Measurements from ENCODE around the gene ABHD1.
A peak's percentile ranks its signal among the peaks of the same experiment; 100 is the strongest.
"Not testable (repeated sequence)": the region's sequence is repeated elsewhere in the genome, so short reads cannot be mapped to it uniquely, and the experiment has no call there.

The ABHD1 gene

DNA sequence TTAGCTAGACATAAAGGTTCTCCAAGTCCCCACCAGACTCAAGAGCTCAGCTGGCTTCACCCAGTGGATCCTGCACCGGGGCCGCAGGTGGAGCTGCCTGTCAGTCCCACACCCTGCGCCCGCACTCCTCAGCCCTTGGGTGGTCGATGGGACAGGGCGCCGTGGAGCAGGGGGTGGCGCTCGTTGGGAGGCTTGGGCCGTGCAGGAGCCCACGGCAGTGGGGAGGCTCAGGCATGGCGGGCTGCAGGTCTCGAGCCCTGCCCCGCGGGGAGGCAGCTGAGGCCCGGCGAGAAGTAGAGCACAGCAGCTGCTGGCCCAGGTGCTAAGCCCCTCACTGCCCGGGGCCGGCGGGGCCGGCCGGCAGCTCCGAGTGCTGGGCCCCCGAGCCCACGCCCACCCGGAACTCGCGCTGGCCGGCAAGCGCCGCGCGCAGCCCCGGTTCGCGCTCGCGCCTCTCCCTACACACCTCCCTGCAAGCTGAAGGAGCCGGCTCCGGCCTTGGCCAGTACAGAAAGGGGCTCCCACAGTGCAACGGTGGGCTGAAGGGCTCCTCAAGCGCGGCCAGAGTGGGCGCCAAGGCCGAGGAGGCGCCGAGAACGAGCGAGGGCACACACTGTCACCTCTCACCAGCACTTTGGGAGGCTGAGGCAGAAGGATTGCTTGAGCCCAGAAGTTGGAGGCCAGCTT, 12.1 kb upstream of the ABHD1 start:
- not testable (repeated sequence) for DNase-seq

DNA sequence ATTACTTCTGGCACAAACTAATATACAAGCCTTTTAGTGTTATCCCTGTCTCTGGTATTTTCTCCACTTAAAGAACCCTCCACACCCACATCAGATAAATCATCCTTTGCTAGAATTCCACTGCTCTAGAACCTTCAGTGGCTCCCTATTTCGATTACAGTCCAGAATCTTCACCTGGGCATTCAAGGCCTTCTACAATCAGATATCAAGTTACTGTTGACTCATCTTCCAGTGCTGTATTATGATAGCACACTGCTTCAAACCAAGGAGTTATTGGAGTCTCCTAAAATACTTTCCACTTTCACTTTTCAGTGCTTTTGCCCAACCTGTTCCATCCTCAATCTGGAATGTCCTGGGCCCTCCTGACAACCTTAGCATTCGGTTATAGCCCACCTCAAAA, 8.1 kb upstream of the ABHD1 start:
- no peak for DNase-seq

DNA sequence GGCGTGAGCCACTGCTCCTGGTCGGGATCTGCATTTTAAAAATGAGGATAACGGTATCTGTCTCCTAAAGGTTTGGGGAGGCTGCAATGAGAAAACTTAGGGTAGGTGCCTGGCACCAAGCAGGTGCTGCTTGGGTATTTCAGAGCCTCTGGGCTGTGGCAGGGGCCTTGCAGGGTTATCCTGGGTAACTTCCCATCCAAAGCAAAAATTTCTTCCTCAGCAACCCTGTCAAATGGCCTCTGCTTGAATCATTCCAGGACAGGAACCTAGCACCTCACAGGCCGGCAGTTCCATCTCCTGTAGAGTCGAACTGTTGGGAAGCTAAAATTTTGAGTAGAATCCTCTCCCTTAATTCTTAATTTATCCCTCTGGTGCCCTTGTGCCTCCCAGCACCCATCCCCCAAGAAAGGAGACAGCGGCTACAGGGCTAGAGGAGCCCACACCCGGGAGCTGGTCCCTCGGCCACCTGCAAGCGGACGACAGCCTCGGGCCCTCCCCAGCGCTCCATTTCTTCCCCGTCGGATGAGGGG, 5.6 kb upstream of the ABHD1 start:
- DNase-seq: no peak

DNA sequence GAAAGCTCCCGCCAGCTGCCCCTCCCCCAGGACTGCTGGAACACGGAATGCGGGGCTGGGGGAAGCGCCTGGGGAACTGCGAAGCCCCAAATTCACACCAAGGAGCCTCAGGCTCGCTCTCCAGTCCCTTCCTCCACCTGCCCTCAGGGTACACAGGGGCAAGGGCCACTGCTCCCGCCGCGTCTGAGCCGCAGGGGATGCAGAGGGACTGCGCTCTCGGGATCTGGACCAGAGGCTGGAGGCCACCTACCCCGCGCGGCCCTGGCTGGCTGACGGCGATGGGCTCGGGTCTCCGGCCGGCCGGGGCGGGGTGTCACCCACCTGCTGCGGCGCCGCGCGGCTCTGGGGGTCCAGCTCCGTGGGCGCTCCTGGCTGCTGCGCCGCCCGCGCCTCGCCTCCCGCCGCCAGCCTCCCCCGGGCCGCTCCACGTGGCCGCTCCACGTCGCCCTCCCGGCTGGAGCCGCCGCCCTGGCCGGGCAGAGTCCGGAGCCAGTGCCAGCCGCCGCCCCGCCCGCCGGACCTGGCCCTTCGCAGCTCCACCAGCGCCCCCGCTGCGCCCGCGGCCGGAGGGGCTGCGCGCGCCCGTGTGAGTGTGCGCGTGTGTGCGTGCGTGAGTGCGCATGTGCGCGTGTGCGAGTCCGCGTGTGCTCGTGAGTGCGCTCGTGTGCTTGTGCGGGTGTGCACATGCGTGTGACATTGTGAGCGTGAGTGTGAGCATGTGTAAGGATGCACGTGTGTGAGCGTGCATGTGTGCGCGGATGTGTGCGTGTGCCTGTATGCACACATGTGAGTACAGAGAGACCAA, 4.9 kb upstream of the ABHD1 start, which contains the start of gene CGREF1:
CGREF1 (minus strand) TSS at position 604 of the 805 bp plus-strand sequence. CDS start 14,762 bp downstream, outside the sequence.
- peak in 1 of 2 experiments; percentile 22 for DNase-seq

DNA sequence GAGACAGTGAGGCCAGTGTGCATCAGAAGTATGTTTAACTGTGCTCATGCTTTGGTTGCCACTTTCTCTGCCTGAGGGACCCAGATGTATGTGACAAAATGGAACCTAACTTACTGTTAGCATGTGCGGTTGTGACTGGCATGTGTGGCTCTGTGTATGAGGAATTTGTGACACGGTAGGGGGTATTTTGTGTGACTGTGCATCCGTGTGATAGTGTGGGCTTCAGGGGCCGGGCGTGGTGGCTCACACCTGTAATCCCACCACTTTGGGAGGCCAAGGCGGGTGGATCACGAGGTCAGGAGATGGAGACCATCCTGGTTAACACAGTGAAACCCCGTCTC, 4.3 kb upstream of the ABHD1 start:
- not testable (repeated sequence) for DNase-seq

DNA sequence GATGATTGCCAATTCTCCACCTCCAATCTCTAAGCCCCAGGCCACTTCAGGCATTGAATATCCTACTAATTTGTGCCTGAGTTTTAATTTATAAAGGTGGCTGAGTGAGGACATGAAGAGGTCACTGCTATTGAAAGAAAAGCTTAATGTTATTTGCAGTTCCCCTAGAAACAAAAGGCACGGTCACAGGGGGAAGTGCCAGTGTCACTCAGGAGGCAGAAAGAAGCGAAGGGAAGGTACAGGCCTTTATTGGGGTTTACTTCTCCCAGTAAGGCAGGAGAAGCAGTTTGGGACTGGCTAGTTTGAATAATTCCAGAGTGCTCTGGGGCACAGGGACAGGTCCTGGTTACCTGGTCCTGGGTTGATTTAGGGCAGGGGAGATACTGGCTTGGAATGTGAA, 1.7 kb upstream of the ABHD1 start:
- no peak for DNase-seq

DNA sequence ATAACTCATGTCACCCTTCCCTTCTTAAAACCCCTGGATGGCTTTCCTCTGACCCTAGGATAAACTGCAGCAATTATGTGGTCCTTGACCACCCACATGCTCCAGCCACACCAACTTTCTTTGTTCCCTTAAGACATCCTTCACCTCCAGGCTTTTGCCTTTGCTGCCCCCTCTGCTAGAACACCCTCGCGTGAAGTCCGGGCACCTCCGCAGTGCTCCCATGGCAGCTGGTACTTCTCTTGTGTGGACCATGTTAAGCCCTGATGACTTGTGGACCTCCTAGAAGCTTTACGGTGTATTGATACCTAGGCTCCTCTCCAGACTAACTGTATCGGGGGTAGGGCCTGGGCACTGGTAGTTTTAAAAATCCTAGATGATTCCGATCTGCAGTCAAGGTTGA, 824 bp upstream of the ABHD1 start:
- DNase-seq: no peak

DNA sequence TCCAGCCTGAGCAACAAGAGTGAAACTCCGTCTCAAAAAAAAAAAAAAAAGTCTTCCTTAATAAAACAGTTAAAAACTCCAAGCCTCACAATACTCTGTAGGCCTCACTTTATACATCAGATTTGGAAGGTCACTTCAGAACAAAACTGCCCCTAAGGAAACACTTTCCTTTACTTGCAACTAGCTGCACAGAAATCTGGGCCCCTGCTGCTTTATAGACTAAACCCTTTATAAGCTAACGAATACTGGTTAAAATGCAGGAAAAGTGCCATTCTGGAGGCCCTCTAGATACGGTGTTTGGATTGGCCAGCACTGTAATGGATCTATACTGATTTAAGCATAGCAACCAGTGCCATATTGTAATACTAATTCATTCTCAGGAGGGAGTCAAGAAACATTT, 1.5 kb downstream of the ABHD1 start:
- DNase-seq: no peak

DNA sequence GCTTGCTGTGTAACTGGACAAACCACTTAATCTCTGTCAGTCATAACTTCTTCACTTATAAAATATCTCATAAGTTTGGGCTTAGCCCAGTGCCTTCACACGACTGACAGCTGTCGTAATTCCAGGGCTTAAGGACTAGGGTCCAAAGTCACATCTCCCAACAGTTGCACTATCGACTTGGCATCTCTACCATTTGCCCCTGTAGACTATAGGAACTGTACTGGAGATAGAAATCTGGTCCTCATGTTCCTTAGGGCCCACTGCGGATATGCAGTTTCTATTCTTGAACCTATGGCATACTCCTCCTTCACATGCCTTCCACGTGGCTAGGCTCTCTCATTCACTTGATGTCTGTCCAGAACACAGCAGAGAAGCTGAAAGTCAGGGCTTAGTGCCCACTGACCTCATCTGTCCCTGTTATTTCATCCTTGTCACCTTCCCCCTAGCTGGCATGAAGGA, 2.7 kb downstream of the ABHD1 start:
- no peak for DNase-seq

DNA sequence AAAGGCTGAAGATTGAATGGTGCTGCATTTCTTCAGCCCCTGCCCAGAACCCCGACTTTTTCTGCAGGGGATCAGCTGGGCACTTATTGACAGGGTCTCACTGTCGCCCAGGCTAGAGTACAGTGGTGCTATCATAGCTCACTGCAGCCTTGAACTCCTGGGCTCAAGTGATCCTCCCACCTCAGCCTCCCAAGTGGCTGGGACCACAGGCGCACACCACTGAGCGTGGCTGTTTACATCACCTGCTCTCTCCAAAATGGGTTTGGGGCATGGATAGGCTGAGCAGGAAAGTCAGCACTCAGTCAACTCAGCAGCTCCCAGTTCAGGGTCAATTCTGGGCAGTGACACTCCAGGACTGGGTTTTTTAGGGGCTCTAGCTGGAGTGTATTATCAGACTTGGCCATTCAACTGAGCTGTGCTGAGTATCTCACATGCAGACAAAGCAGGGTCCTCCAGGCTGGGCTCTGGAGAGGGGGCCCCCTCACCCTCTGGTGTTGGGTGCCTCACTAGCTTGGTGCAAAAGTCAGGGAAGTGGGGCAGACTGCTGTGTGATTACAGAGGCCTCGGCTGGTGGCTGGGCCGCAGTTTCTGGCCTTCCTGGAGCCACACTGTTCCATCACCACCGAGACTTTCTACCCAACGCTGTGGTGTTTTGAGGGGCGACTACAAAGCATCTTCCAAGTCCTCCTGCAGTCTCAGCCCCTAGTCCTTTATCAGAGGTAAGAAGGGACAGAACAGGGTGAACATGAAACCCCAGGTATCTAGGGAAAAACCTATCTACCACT, 4.5 kb downstream of the ABHD1 start:
- no peak for DNase-seq

DNA sequence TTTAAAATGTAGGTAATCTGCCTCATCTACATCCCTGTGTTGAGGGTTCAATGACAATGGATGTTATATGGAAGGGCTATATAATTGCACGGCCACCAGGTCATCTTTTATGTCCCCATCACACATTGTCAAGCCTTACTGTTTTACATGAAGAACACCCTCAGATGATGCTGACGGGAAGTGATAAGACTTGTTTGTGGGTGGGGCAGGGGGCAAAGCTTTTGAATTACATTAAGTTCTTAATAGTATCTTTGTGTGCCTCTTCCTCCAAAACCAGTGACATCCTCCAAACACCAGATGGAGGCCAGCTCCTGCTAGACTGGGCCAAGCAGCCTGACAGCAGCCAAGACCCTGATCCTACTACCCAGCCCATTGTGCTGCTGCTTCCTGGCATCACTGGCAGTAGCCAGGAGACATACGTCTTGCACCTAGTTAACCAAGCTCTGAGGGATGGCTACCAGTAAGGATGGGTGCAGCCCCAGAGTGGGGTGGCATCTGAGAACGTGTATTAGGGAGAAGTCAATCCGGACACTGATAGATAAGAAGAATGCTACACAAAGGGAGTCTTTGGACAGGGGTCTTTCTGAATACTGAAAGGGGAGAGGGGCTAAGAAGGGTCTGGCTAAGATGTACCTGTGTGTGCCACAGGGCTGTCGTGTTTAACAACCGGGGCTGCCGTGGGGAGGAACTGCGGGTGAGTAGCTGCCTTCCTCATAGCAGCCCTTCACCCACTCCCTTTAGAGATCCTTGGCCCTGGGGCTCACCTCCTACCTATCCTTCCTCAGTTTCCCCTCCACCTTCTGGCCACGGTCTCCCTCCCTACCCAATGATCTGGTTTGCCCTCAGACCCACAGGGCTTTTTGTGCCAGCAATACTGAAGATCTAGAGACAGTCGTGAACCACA, 5.3 kb downstream of the ABHD1 start:
- DNase-seq: no peak

DNA sequence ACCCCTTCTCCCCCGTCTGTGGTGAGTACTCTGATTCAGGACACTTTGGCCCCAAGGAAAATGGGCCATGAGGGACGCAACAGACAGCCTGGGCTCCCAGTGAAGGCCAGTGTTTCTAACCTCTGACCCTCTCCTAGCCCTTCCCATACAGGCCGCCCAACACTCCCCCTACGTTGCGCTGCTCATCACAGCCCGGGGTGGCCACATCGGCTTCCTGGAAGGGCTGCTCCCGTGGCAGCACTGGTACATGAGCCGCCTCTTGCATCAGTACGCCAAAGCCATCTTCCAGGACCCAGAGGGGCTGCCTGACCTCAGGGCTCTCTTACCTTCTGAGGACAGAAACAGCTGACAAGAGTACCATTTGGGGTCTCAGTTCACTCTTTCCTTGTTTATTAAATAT, 6.8 kb downstream of the ABHD1 start:
- no peak for DNase-seq

DNA sequence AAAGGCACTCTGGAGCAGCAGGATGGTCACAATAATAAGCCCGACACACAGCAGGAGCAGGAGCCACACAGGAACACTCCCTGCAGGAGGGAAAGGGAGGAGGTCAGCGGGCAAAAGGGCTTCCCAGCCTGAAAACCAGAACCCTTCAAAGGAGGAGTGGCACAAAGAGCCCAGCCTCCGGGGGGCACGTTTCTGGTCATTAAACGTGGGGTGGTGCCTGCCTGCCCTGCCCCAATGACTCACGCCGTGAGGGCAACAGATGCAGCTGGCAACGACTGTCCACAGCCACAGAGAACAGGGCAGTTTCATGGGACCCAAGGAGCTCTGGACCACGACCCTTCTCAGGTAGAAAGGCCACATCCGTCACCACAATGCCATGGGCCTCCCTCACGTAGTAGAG, 7.8 kb downstream of the ABHD1 start:
- no peak for DNase-seq

DNA sequence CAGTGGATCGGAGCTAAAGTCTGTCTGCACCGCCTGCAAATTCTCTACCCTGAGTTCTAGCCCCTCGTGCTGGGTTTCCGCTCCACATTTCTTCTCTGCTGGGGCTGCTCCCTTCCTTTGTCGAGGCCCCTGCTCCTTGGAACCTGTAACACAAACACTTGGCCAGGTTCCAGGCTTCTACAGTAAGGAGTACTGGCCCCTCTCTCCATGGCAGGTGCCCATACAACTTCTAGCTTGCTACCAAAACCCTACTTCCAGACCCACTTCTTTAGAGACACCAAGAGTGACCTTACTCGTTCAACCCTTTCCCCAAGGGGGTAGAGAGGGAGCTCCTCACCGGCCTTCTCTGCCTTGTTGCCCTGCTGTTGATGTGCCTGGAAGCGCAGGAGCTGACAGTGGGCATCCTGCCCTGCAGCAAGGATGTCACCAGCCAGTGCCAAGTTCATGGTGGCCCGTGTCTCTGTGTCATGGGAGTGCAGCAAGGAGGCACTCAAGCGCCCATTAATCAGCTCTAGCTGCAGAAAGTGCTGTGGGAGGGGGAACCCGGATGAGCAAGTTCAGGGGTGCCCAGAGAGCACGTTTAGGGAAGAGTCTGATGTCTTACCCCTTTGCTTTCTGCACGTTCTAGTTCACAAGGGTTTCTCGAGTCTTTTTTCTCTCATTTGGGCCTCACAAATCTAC, 9.7 kb downstream of the ABHD1 start:
- no peak for DNase-seq

DNA sequence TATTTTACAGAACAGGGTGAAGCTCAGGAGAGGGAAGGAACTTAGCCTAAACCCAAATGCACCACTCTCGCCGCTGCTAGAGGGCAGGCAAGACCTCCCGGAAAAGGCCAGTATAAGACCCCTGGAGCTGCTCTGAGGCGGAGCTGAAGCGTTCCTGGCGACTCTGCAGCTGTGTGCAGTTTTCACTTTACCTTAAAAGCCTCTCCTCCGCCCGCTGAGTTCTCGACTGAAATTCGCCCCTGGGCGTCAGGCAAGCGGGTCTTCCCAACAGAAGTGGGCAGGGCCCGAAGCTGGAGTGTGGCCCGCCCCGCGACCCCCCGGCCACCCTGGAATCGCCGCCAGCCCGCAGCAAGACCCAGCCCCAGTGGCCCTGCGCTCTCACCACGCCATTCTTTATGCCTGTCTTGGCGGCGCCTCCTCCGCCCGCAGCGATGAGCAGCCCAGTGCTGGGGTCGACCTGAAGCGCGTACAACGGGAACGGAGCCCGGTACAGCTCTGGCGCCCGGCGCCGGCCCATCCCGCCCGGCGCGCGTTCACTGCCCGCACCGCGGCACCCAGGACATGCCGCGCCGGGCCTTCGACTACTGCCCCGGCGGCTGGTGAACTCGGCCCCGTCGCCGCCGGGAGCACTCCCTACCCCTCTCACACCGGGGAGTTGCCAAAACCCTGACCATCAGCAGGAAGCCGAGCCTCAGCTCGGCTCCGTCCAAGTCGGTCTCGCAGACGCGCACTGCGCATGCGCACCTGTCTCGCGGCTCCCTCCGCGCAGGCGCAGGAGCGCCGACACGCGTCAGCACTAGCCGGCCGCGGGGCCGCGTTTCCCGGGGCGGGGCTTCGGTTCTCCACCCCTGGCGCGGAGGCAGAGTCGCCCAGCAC, 10.5 kb downstream of the ABHD1 start, which contains the start of gene PREB:
PREB (minus strand) TSS at position 732 of the 876 bp plus-strand sequence; CDS start at position 517, 215 bp downstream.
- peak; percentile 86 to 93 for DNase-seq

DNA sequence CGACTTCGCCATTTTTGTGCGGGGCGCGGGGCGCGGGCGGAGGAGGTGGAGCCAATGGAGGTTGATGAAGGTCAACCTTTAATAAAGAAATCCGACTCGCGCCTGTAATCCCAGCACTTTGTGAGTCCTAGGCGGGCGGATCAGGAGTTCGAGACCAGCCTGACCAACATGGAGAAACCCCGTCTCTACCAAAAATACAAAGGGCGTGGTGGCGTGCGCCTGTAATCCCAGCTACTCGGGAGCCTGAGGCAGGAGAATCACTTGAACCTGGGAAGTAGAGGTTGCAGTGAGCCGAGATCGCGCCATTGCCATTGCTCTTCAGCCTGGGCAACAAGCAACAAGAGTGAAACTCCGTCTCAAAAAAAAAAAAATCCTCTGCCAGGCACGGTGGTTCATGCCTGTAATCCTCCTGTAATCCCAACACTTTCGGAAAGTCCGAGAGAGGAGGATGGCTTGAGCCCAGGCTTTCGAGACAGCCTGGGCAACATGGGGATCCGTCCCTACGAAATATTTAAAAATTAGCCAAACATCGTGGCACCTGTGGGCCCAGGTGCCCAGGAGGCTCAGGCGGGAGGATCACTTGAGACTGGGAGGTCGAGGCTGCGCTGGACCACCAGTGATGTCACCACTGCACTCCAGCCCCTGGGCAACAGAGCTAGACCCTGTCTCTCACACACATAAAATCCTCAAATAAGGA, 11.3 kb downstream of the ABHD1 start:
- no peak for DNase-seq

DNA sequence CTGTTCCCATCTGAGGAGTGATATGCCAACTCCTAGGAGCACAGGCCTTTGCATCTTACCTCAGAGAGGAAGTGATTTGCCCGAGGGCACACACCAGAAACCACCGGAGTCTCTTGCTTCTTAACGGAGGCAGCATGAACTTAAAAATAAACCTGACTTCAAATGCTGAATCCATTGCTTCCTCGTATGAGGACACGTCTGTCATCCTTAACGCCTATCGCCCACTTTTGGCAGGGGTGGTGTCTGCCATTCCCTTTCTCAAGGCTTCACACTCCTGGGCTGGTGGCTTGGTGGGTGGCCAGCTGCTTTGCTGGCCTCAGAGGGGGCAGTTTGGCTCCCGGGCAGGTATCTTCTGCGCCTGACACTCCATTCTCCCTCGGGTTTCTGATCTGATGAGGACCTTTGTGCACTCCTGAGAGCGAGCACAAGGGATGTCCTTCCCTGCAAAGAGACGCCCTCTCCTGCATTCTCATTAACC, 11.9 kb downstream of the ABHD1 start:
- DNase-seq: no peak

DNA sequence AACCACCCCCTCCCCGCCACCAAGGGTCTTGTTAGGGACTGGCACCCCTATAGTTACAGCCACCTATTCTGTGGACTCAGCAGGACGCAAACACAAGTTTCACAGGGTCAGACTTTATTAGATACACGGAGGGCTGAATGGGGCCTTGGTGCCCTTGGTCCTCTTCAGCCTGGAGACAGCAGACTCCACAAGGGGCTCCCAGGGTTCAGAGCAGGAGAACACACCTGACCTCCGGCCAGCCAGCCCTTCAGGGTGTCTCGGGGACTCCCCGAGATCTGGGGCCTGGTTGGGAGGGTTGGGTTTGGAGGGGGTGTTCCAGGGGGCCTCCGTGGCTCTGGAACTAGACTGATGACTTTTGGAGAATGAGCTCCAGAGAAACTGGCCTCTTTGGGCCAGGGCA, 13.1 kb downstream of the ABHD1 start:
- no peak for DNase-seq

DNA sequence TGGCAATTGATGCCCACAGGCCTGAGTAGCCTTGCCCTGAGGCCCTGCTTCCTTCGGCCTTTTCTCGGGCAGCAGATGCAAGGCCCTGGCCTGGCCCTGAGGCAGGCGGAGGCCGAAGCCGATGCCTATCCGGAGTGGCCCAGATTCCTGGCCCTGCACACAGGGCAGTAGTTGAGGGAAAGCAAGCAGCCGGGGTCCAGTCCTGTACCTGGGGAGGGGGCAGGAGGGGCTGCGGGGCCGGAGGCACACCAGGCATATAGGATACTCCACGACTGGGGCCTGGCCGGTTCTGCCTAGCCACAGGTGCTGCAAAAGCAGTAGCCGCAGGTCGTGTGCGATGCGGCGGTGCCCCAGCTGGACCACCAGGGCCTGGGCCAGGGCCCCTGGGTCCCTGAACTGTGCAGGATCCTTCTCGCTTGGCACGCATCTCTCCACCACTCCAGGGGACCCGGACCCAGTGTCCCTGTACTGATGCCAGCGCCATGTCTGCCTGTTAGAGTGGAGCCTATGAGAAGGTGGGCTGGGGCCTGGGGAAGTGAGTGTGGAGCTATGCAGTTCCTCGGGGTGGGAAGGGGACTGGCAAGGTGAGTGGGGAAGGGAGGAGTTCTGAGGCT, 13.8 kb downstream of the ABHD1 start:
- DNase-seq: no peak

Data from SHP77 (cell line).